Esophagus muscularis mucosa (tissue), 4 donors: Measurements from ENCODE around the gene FMN1. TPM values are rescaled to one million over a fixed set of nuclear protein-coding genes. Genes with fewer than 3 reads are reported as not detected.

Experiments used
- DNase-seq: peaks from one replicate; pipeline ENCODE4 v3.0.0-alpha.2; 2017; ENCODE audit errors: extremely low spot score
- H3K27ac ChIP-seq, 4 donors: fragments of 200-600 bp; sonication (generic); replicated peaks in 1 of 4; 1 replicate in 3 of 4; 2 replicates in 1 of 4; pipeline ENCODE4 v1.5.1; 2016 to 2019; ENCODE audit warnings: mild to moderate bottlenecking in 1 of 4
- H3K27me3 ChIP-seq, 4 donors: fragments of 200-600 bp; sonication (generic); one replicate each; pipeline versions ENCODE4 v1.5.1 to v1.6.0; 2016 to 2019
- H3K36me3 ChIP-seq, 4 donors: fragments of 200-600 bp; sonication (generic); one replicate each; pipeline ENCODE4 v1.5.1; 2016 to 2019
- H3K4me1 ChIP-seq, 4 donors: fragments of 200-600 bp; sonication (generic); one replicate each; pipeline ENCODE4 v1.5.1; 2016 to 2019
- H3K4me3 ChIP-seq, 4 donors: fragments of 200-600 bp; sonication (generic); 1 replicate in 2 of 4; 2 replicates in 2 of 4; pipeline ENCODE4 v1.5.1; 2016 to 2019; ENCODE audit warnings: mild to moderate bottlenecking in 4 of 4, moderate library complexity in 1 of 4
- H3K9me3 ChIP-seq, 4 donors: fragments of 200-600 bp; sonication (generic); 1 replicate in 3 of 4; 2 replicates in 1 of 4; pipeline ENCODE4 v1.5.1; 2016 to 2019
- EP300 ChIP-seq: sonication (generic); formaldehyde crosslinking; IDR thresholded peaks from one replicate; pipeline ENCODE4 v1.6.1; 2017; ENCODE audit warnings: antibody characterized with exemption
- POLR2A ChIP-seq: fragments of 450-650 bp; IDR thresholded peaks from one replicate; pipeline ENCODE4 v1.6.1; 2017; ENCODE audit warnings: antibody characterized with exemption, moderate library complexity, mild to moderate bottlenecking, low read depth
- POLR2AphosphoS5 ChIP-seq, 2 donors: sonication (generic); formaldehyde crosslinking; IDR thresholded peaks; one replicate each; pipeline ENCODE4 v1.6.1; 2017; ENCODE audit warnings: antibody characterized with exemption in 2 of 2
- WGBS: methylation state at CpG from one replicate; pipeline ENCODE4 v1.1.5; 2018; 5-methylcytosine and 5-hydroxymethylcytosine counted together
- intact Hi-C: fragments of 100-400 bp; cut with DNase I; formaldehyde crosslinking; loops from one replicate; pipeline ENCODE4 v1.15.1; 2023
- total RNA-seq, 4 donors: library from RNA; depleted of rRNA; stranded (reverse); fragments of >200 nt; gene quantifications; one replicate each; pipeline versions ENCODE4 v1.1.0 to v1.2.1, GENCODE V29; 2016
- TF ChIP-seq, protein P1 (sequence below), 3 experiments: fragments of 200-600 bp in 2 of 3; fragments of 450-650 bp in 1 of 3; sonication (generic) in 2 of 3; IDR thresholded peaks; one replicate each; pipeline ENCODE4 v1.5.1; 2017 to 2019; ENCODE audit warnings: antibody characterized with exemption in 3 of 3, mild to moderate bottlenecking in 2 of 3, moderate library complexity in 1 of 3

The FMN1 gene
- total RNA-seq, 4 donors from 2014 or later = 4.8 to 12.5 (median 8.6) TPM

GRCh38 chr15:33100314-33100713 lies 94.2 kb downstream of the FMN1 start:
- DNase-seq = no peak
- Histone ChIP-seq H3K27me3 (no peaks in the 10 kb centered on the region), H3K9me3 (no peaks in the 10 kb centered on the region), H3K36me3 (no peaks in the 10 kb centered on the region), H3K4me3 (no peak overlapping the region), H3K4me1 (no peaks in the 10 kb centered on the region), H3K27ac (no peak overlapping the region)
- TF ChIP-seq, protein P1, sequence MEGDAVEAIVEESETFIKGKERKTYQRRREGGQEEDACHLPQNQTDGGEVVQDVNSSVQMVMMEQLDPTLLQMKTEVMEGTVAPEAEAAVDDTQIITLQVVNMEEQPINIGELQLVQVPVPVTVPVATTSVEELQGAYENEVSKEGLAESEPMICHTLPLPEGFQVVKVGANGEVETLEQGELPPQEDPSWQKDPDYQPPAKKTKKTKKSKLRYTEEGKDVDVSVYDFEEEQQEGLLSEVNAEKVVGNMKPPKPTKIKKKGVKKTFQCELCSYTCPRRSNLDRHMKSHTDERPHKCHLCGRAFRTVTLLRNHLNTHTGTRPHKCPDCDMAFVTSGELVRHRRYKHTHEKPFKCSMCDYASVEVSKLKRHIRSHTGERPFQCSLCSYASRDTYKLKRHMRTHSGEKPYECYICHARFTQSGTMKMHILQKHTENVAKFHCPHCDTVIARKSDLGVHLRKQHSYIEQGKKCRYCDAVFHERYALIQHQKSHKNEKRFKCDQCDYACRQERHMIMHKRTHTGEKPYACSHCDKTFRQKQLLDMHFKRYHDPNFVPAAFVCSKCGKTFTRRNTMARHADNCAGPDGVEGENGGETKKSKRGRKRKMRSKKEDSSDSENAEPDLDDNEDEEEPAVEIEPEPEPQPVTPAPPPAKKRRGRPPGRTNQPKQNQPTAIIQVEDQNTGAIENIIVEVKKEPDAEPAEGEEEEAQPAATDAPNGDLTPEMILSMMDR (IDR thresholded peaks at IDR 0.05) = no peak
- no peak for TF ChIP-seq POLR2AphosphoS5 (IDR thresholded peaks at IDR 0.05)
- no peak for TF ChIP-seq POLR2A
- no peak for TF ChIP-seq EP300
- WGBS = 79% methylated on average over 3 of the region's 3 CpGs
- intact Hi-C loops = no loop called here

GRCh38 chr15:33099739-33100138 lies 94.8 kb downstream of the FMN1 start:
- no peaks in the 10 kb centered on the region for H3K27me3 ChIP-seq
- no peaks in the 10 kb centered on the region for H3K9me3 ChIP-seq
- TF ChIP-seq EP300 = no peak
- TF ChIP-seq, protein P1 (IDR thresholded peaks at IDR 0.05) = no peak
- TF ChIP-seq POLR2A = no peak
- no peak for TF ChIP-seq POLR2AphosphoS5 (IDR thresholded peaks at IDR 0.05)
- no peak overlapping the region for H3K27ac ChIP-seq
- H3K36me3 ChIP-seq = no peaks in the 10 kb centered on the region
- no peak overlapping the region for H3K4me3 ChIP-seq
- no peak for DNase-seq
- 38% methylated on average over 1 of the region's 1 CpG for WGBS
- no peaks in the 10 kb centered on the region for H3K4me1 ChIP-seq
- intact Hi-C loops = no loop called here

- WGBS = 77% methylated on average over 3 of the region's 3 CpGs
- Histone ChIP-seq H3K4me3 (no peak overlapping the region), H3K36me3 (no peaks in the 10 kb centered on the region), H3K27me3 (no peaks in the 10 kb centered on the region), H3K27ac (no peak overlapping the region), H3K4me1 (peaks cover 0 to 5% (median 3%) of the 10 kb centered on the region in 4 donors), H3K9me3 (no peaks in the 10 kb centered on the region)
- no peak for DNase-seq
- intact Hi-C loops = no loop called here
- TF ChIP-seq, protein P1 (IDR thresholded peaks at IDR 0.05) = no peak
- TF ChIP-seq EP300 = no peak
- TF ChIP-seq POLR2AphosphoS5 (IDR thresholded peaks at IDR 0.05) = no peak
- no peak for TF ChIP-seq POLR2A
Measured at GRCh38 chr15:33099213-33099612, 95.3 kb downstream of the FMN1 start.

DNA sequence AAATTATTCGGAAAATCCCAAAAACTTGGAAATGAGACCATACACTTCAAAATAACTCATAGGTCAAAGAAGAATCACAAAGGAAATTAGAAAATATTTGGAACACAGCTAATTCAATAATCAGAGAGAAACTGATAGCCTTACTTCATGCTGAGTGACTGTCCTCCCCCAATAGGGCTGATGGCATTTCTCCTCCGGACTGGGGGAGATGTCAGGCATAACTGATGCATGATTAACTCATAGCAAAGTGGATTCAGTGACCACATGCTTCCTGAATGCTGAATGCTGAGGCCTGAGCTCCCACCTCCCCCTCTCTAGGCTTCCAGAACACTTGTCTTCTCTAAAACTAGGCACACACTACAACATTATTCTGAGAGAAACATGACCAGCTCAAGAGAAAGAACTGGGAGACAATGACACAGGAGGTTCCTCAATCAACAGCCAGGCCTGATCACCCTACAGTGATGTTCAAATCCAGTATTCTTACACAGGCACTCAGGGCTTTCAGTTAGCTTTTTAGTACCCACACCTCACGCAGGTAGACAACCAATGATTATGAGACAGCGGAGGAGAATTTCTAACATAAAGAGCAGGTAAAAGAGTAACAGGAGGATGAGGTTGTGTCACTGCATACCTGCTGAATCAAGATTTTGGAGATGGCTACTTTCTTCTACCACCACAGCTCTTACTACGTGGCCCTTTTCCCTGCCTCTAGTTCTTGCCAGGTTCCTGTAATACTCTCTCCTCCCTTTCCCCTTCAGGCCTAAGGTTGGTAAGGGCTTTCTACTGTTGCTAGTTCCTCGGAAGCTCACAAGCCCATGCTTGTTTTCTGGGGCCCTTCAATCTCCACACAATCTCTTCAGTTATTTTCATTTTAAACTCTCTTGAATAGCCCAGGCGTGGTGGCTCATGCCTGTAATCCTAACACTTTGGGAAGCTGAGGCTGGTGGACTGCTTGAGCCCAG lies 96.1 kb downstream of the FMN1 start:
- WGBS = 86% methylated on average over 7 of the region's 7 CpGs
- Histone ChIP-seq H3K36me3 (no peaks in the 10 kb centered on the region), H3K9me3 (no peaks in the 10 kb centered on the region), H3K27me3 (no peaks in the 10 kb centered on the region), H3K4me3 (no peak overlapping the region), H3K27ac (no peak overlapping the region), H3K4me1 (peaks cover 0 to 8% (median 6%) of the 10 kb centered on the region in 4 donors)
- TF ChIP-seq POLR2AphosphoS5 (IDR thresholded peaks at IDR 0.05) (no peak), EP300 (no peak), POLR2A (no peak)
- TF ChIP-seq, protein P1 (IDR thresholded peaks at IDR 0.05) = no peak
- DNase-seq = no peak
- intact Hi-C loops = no loop called here
